HCT116 (cell line): ENCODE data around the gene PLS3. TPM values are rescaled to one million over a fixed set of nuclear protein-coding genes. Genes with fewer than 3 reads are reported as not detected.

Experiments
- ATAC-seq: fragments of 200-7000 bp; cut with Tn5 transposase; 2 replicates; pipeline ENCODE4 v1.9.1; 2020; ENCODE audit warnings: mild to moderate bottlenecking, moderate library complexity
- BruUV-seq: library from RNA; stranded (reverse); fragments of 400-500 nt; replicated peaks from 2 replicates; lab custom pipeline; 2021; lab: Mats Ljungman, UMichigan
- CTCF ChIA-PET: fragments of 300-600 bp; sonication (Branson Sonifier 250); formaldehyde crosslinking; loops from one replicate; lab custom pipeline; 2021; ENCODE audit warnings: antibody characterized with exemption; lab: Charles Lee
- POLR2A ChIA-PET: fragments of 300-600, 350-600 bp; sonication (Branson Sonifier 250); formaldehyde crosslinking; loops from one replicate; lab custom pipeline; 2021; ENCODE audit warnings: antibody characterized with exemption; lab: Charles Lee
- RAD21 ChIA-PET, 2 experiments: fragments of 300-600 bp; sonication (Branson Sonifier 250); formaldehyde crosslinking; loops; one replicate each; lab custom pipeline; 2023; ENCODE audit warnings: low total read pairs in 2 of 2; ENCODE audit not compliant: uncharacterized antibody in 2 of 2, unreplicated experiment in 2 of 2, low non-redundant PET in 1 of 2; lab: Charles Lee
- DNase-seq: peaks from one replicate; pipeline ENCODE4 v3.0.0-alpha.2; 2010; ENCODE audit warnings: low read depth, low spot score
- H2AFZ ChIP-seq: fragments of 200-600 bp; shearing (Covaris generic), sonication (generic); 2 replicates; pipeline ENCODE4 v1.6.1; 2017; ENCODE audit warnings: low read depth, mixed run types, mixed read lengths, antibody characterized with exemption, low read length; ENCODE audit not compliant: poor library complexity, severe bottlenecking
- H3K27ac ChIP-seq: 2 replicates; pipeline ENCODE4 v1.5.1; 2012; ENCODE audit warnings: low read depth, low read length
- H3K27me3 ChIP-seq: fragments of 200-600 bp; sonication (generic); 2 replicates; pipeline ENCODE4 v1.6.1; 2016; ENCODE audit warnings: mixed run types, low read length, mixed read lengths; ENCODE audit not compliant: insufficient read depth
- H3K36me3 ChIP-seq, 2 experiments: fragments of 200-500 bp in 1 of 2; fragments of 200-600 bp in 1 of 2; sonication (Bioruptor generic) in 1 of 2; sonication (generic) in 1 of 2; 2 replicates each; pipeline versions ENCODE4 v1.5.1 to v1.6.1; 2014 to 2016; ENCODE audit warnings: low read length in 2 of 2, inconsistent platforms in 1 of 2, mixed read lengths in 1 of 2, mixed run types in 1 of 2; ENCODE audit not compliant: insufficient read depth in 2 of 2, control insufficient read depth in 1 of 2
- H3K4me1 ChIP-seq, 2 experiments: fragments of 200-600 bp in 1 of 2; sonication (generic) in 1 of 2; 2 replicates each; pipeline versions ENCODE4 v1.5.1 to v1.6.1; 2012 to 2017; ENCODE audit warnings: low read length in 2 of 2, inconsistent platforms in 1 of 2, mild to moderate bottlenecking in 1 of 2, mixed read lengths in 1 of 2, mixed run types in 1 of 2, moderate library complexity in 1 of 2; ENCODE audit not compliant: insufficient read depth in 2 of 2, control insufficient read depth in 1 of 2
- H3K4me2 ChIP-seq: fragments of 200-600 bp; sonication (generic); 2 replicates; pipeline ENCODE4 v1.6.1; 2017; ENCODE audit warnings: mixed run types, low read length, mixed read lengths
- H3K4me3 ChIP-seq, 2 experiments: fragments of 200-600 bp in 1 of 2; sonication (generic) in 1 of 2; replicated peaks in 1 of 2; 2 replicates each; pipeline ENCODE4 v1.5.1; 2011 to 2016; ENCODE audit warnings: low read length in 2 of 2, control low read depth in 1 of 2, low read depth in 1 of 2, mild to moderate bottlenecking in 1 of 2, mixed read lengths in 1 of 2, mixed run types in 1 of 2
- H3K79me2 ChIP-seq: fragments of 200-600 bp; sonication (generic); 2 replicates; pipeline ENCODE4 v1.6.1; 2017; ENCODE audit warnings: mild to moderate bottlenecking, mixed run types, low read length, moderate library complexity, mixed read lengths; ENCODE audit not compliant: insufficient read depth
- H3K9ac ChIP-seq: fragments of 200-600 bp; sonication (generic); 2 replicates; pipeline ENCODE4 v1.6.1; 2016; ENCODE audit warnings: low read length, mixed read lengths
- H3K9me2 ChIP-seq: fragments of 200-600 bp; sonication (generic), shearing (Covaris generic); 2 replicates; pipeline ENCODE4 v1.6.1; 2017; ENCODE audit warnings: mixed run types, mild to moderate bottlenecking, moderate library complexity; ENCODE audit not compliant: insufficient read depth
- H3K9me3 ChIP-seq, 2 experiments: fragments of 200-500 bp in 1 of 2; fragments of 200-600 bp in 1 of 2; sonication (Bioruptor generic) in 1 of 2; sonication (generic) in 1 of 2; 2 replicates each; pipeline ENCODE4 v1.6.1; 2014 to 2017; ENCODE audit warnings: low read length in 2 of 2, mixed read lengths in 2 of 2, inconsistent platforms in 1 of 2, low read depth in 1 of 2, mild to moderate bottlenecking in 1 of 2, mixed run types in 1 of 2, moderate library complexity in 1 of 2; ENCODE audit not compliant: control insufficient read depth in 1 of 2, insufficient read depth in 1 of 2
- H4K20me1 ChIP-seq: fragments of 200-600 bp; sonication (generic), shearing (Covaris generic); 2 replicates; pipeline ENCODE4 v1.6.1; 2017; ENCODE audit warnings: mixed run types, mild to moderate bottlenecking, moderate library complexity; ENCODE audit not compliant: insufficient read depth
- ATF3 ChIP-seq: IDR thresholded peaks from 2 replicates; pipeline ENCODE4 v1.6.1; 2012
- CBX3 ChIP-seq: IDR thresholded peaks from 2 replicates; pipeline ENCODE4 v1.6.1; 2012; ENCODE audit warnings: low read depth
- CEBPB ChIP-seq: IDR thresholded peaks from 2 replicates; pipeline ENCODE4 v1.6.1; 2012; ENCODE audit warnings: low read depth
- CTCF ChIP-seq, 3 experiments: fragments of 200-600 bp in 1 of 3; sonication (generic) in 1 of 3; IDR thresholded peaks in 2 of 3; conservative IDR thresholded peaks in 1 of 3; 2 replicates each; pipeline ENCODE4 v1.5.1; 2012 to 2017; ENCODE audit warnings: low read depth in 2 of 3, low read length in 2 of 3, antibody characterized with exemption in 1 of 3, borderline replicate concordance in 1 of 3, control low read depth in 1 of 3, mild to moderate bottlenecking in 1 of 3, mixed read lengths in 1 of 3, mixed run types in 1 of 3, moderate library complexity in 1 of 3; ENCODE audit not compliant: insufficient read depth in 1 of 3
- EGR1 ChIP-seq: IDR thresholded peaks from 2 replicates; pipeline ENCODE4 v1.6.1; 2012; ENCODE audit warnings: low read depth
- JUND ChIP-seq: IDR thresholded peaks from 2 replicates; pipeline ENCODE4 v1.6.1; 2012
- MAX ChIP-seq: IDR thresholded peaks from 2 replicates; pipeline ENCODE4 v1.6.1; 2012
- REST ChIP-seq: IDR thresholded peaks from 2 replicates; pipeline ENCODE4 v1.6.1; 2012; ENCODE audit warnings: low read depth
- SIN3A ChIP-seq: IDR thresholded peaks from 2 replicates; pipeline ENCODE4 v1.6.1; 2012; ENCODE audit warnings: low read depth
- SP1 ChIP-seq: IDR thresholded peaks from 2 replicates; pipeline ENCODE4 v1.6.1; 2012; ENCODE audit warnings: low read depth
- SRF ChIP-seq: IDR thresholded peaks from 2 replicates; pipeline ENCODE4 v1.6.1; 2012; ENCODE audit warnings: low read depth
- TCF7L2 ChIP-seq: IDR thresholded peaks from 2 replicates; pipeline ENCODE4 v1.7.0; 2011; ENCODE audit warnings: borderline replicate concordance, inconsistent platforms; ENCODE audit not compliant: insufficient read depth, insufficient read length; ENCODE audit errors: extremely low read depth
- ZBTB33 ChIP-seq: IDR thresholded peaks from 2 replicates; pipeline ENCODE4 v1.6.1; 2011; ENCODE audit warnings: mild to moderate bottlenecking, low read length, moderate library complexity; ENCODE audit not compliant: insufficient replicate concordance; ENCODE audit errors: extremely low read depth
- ZFX ChIP-seq: fragments of 450-650 bp; IDR thresholded peaks from 2 replicates; pipeline ENCODE4 v1.6.1; 2017
- ZNF274 ChIP-seq: fragments of 200-500 bp; sonication (Bioruptor generic); IDR thresholded peaks from 2 replicates; pipeline ENCODE4 v1.6.1; 2014; ENCODE audit warnings: mild to moderate bottlenecking, low read depth, low read length, inconsistent platforms
- intact Hi-C: fragments of 100-400 bp; cut with micrococcal nuclease; formaldehyde crosslinking; loops from 2 replicates; pipeline ENCODE4 v1.10.0; 2022
- total RNA-seq: library from RNA; stranded (reverse); gene quantifications from one replicate; pipeline ENCODE4 v1.2.1, GENCODE V29; 2021; ENCODE audit not compliant: unreplicated experiment

Gene PLS3
- total RNA-seq, 1 experiment from 2014 or later: 50.8 TPM

- no peaks in the 10 kb centered on the region for H3K79me2 ChIP-seq
- intact Hi-C loops: loop anchor here (2.0 kb wide), 2 partner anchors 41 to 319 kb away; no protein-coding TSS in a partner anchor
- no peaks in the 10 kb centered on the region for H4K20me1 ChIP-seq
- BruUV-seq: no TSS peak
- peaks cover 0 to 3% of the 10 kb centered on the region in 2 experiments; a peak in 1 of 4 replicates for H3K36me3 ChIP-seq
- no peak for ATAC-seq
- H3K27ac ChIP-seq: no peak overlapping the region
- H3K4me3 ChIP-seq: no peak overlapping the region
- H3K9me2 ChIP-seq: no peaks in the 10 kb centered on the region
- no peaks in the 10 kb centered on the region for H3K9me3 ChIP-seq
- no peak overlapping the region for H2AFZ ChIP-seq
- H3K4me2 ChIP-seq: no peak overlapping the region
- H3K4me1 ChIP-seq: no peaks in the 10 kb centered on the region
- no peaks in the 10 kb centered on the region for H3K27me3 ChIP-seq
- TF ChIP-seq ZBTB33: no peak
- no peak for TF ChIP-seq REST
- no peak for TF ChIP-seq SRF
- TF ChIP-seq TCF7L2: no peak
- TF ChIP-seq JUND: no peak
- TF ChIP-seq MAX: no peak
- TF ChIP-seq CEBPB: no peak
- TF ChIP-seq SIN3A: no peak
- no peak for TF ChIP-seq ZFX
- no peak for TF ChIP-seq CBX3
- no peak for TF ChIP-seq ZNF274
- no peak for TF ChIP-seq SP1
- no peak for TF ChIP-seq CTCF (IDR thresholded peaks at IDR 0.05 in 2 of 3, conservative IDR thresholded peaks at IDR 0.05 in 1 of 3; ENCODE audit: borderline replicate concordance in 1 of 3, insufficient read depth in 1 of 3, low read depth in 2 of 3, low read length in 2 of 3)
- TF ChIP-seq EGR1: no peak
- TF ChIP-seq ATF3: no peak
- ChIA-PET CTCF (interaction anchor here (1.8 kb wide), 1 partner anchor 41 kb away, joined by 6 read pairs; no protein-coding TSS in a partner anchor), RAD21 (no interaction called here), POLR2A (no interaction called here)
- no peak for DNase-seq
- no peak overlapping the region for H3K9ac ChIP-seq
These were observed 88.6 kb downstream of the PLS3 start for GRCh38 chrX:115649461-115650063.
